ENCODE measurements around the gene ZNF490.
"Not testable (repeated sequence)": the region's sequence is repeated elsewhere in the genome, so short reads cannot be mapped to it uniquely, and the experiment has no call there.

Gene ZNF490

DNA sequence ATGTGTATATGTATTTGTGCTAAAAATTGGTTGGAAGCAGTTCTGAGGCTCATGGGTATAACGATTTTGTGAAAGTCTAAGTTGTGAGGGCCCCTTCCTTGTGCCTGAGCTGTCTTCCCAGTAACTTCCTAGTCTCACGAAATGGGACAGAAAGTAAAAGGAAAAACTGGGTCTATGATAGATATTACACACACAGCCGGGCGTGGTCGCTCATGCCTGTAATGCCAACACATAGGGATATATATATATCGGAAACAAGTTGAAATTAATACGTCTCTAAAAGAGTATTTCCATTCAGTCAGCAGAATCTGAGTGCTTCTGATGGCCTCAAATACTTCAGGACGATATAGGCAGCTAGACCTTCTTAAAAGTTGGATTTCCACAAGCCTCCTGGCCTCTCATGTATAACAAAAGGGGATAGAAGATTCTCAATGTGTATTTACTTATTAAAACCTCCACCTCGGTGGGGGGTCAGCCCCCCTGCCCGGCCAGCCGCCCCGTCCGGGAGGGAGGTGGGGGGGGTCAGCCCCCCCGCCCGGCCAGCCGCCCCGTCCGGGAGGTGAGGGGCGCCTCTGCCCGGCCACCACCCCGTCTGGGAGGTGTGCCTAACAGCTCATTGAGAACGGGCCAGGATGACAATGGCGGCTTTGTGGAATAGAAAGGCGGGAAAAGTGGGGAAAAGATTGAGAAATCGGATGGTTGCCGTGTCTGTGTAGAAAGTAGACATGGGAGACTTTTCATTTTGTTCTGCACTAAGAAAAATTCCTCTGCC is 10.8 kb upstream of the ZNF490 start:
- not testable (repeated sequence) for DNase-seq

DNA sequence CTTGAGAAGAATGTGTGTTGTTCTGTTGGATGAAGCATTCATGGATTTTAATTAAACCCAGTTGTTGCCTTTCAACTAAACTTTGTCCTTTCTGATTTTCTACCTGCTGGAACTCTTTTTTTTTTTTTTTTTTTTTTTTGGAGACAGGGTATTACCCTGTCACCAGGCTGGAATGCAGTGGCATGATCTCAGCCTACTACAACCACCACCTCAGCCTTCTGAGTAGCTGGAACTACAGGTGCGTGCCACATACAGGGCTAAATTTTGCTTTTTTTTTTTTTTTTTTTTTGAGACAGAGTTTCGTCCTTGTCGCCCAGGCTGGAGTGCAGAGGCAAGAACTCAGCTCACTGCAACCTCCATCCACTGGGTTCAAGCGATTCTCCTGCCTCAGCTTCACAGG is 7.0 kb upstream of the ZNF490 start:
- DNase-seq: no peak

DNA sequence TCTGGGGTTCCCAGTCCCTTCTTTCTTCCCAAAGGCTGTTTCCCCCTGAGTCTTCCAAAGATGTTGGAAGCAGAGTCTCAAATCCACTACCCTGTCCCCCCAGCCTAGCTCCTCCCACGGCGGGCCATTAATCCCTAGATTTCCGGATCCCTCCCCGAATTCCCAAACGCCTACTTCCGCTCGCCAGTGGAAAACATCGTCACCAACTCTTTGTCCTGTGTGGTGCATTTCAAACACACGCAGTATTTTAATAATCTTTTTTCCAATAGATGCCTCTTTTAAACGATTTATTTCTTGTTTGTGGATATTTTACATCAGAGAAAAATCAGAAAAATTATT is 717 bp upstream of the ZNF490 start:
- peak; percentile 79 for DNase-seq

- DNase-seq: no peak
These were observed 3.0 kb downstream of the ZNF490 start for GRCh38 chr19:12607631-12608030.

DNA sequence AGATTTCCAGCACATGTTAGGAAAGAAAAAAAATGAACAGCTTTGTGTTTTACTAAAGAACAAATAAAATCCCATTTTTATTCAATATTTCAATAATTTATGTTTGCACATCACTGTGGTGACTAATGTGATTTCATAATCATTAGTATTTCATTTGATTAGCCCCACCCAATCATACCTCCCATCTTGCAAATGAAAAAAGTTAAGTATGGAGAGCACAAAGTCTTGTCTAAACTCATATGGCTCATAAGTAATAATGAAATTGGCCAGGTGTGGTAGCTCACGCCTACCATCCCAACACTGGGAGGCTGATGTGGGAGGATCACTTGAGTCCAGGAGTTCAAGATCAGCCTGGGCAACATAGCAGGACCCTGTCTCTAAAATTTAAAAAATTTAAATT is 3.8 kb downstream of the ZNF490 start:
- no peak for DNase-seq

DNA sequence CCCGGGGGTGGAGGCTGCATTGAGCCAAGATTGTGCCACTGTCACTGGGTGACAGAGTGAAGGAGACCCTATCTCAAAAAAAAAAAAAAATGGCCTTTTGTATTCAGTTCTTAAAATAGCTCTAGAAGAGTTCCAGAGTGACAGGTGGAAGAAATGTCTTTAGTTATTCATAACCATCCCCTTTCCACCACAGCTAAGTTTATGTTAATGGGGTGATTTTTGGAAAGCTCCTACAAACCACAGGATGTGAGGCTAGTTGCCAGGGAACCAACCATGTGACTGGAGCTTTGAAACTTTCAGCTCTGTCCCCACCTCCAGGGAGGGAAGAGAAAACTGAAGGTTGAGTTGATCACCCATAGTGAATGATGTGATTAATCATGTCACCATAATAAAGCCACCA is 6.9 kb downstream of the ZNF490 start:
- no peak for DNase-seq

GRCh38 chr19:12597594-12597993 is 13.0 kb downstream of the ZNF490 start:
- DNase-seq: no peak

- no peak for DNase-seq
These were observed 13.6 kb downstream of the ZNF490 start for GRCh38 chr19:12596927-12597548.

- DNase-seq: no peak
These were observed 14.1 kb downstream of the ZNF490 start for GRCh38 chr19:12596485-12596884.

- DNase-seq: no peak
These were observed 29.5 kb downstream of the ZNF490 start for GRCh38 chr19:12581100-12581499.

- no peak for DNase-seq
These were observed 30.4 kb downstream of the ZNF490 start for GRCh38 chr19:12580180-12580694.

- no peak for DNase-seq
These were observed 32.0 kb downstream of the ZNF490 start for GRCh38 chr19:12578641-12579040.

GRCh38 chr19:12574036-12574435 is 36.6 kb downstream of the ZNF490 start:
- DNase-seq: no peak

DNA sequence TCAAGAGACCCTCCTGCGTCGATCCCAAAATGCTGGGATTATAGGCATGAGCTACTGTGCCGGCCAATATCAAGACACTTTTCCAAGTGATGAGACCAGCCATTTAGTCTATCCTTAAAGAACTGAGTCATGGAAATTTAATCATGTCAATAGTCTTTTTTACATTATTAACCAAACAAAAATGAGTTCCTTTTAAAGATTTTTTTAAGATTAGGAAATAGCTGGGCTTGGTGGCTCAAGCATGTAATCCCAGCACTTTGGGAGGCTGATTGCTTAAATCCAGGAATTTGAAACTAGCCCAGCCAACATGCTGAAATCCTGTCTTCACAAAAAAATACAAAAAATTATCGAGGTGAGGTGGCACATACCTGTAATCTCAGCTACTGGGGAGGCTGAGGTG is 42.7 kb downstream of the ZNF490 start:
- no peak for DNase-seq

DNA sequence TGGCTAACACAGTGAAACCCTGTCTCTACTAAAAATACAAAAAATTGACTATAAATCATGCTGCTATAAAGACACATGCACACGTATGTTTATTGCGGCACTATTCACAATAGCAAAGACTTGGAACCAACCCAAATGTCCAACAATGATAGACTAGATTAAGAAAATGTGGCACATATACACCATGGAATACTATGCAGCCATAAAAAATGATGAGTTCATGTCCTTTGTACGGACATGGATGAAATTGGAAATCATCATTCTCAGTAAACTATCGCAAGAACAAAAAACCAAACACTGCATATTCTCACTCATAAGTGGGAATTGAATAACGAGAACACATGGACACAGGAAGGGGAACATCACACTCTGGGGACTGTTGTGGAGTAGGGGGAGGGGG is 44.2 kb downstream of the ZNF490 start:
- not testable (repeated sequence) for DNase-seq

DNA sequence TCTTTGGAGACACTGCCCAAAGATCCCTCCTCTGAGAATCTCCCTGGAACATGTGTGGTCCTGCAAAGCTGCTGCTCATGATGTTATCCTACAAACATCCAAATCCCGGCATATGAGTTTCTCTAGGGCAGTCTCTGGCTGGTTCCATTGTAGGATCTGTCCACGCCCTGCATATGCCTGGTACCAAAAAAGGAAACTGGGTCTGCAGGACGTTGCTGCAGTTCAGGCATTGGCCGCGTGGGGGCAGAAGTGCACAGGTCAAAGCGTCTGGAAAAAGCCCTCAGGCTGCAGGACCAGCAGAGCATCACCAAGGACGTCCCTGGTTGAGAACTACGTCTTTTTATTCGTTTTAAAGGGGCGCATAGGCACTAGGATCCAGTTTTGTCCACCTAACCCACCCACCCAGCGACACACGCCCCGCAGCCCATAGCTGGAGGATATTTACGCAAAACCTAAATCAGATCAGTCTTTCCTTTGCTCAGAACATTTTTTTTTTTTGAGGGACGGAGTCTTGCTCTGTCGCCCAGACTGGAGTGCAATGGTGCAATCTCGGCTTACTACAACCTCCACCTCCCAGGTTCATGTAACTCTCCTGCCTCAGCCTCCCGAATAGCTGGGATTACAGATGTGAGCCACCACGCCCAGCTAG is 46.5 kb downstream of the ZNF490 start:
- DNase-seq: peak; percentile 93

DNA sequence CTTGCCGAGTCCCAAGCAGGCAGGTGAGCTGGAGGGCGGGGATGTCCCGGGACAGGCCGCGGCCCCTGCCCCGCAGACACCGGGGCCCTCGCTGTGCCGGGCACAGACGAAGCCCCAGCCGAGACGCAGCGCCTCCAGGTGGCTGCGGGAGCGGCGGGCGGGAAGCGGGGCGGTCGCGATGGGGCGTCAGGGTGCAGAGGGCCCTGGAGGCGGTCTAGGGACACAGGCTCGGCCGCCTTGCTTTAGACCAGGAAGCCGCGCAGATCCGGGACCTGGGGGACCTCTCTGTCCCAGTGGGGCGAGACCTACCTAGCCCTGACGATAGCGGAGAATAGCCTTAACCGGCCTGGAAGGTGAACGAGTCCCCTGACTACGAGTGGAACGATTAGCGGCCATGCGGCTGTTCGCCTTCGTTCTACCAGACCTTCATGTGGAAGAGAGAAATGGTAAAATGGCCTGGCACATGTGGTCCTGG is 55.1 kb downstream of the ZNF490 start:
- DNase-seq: no peak

DNA sequence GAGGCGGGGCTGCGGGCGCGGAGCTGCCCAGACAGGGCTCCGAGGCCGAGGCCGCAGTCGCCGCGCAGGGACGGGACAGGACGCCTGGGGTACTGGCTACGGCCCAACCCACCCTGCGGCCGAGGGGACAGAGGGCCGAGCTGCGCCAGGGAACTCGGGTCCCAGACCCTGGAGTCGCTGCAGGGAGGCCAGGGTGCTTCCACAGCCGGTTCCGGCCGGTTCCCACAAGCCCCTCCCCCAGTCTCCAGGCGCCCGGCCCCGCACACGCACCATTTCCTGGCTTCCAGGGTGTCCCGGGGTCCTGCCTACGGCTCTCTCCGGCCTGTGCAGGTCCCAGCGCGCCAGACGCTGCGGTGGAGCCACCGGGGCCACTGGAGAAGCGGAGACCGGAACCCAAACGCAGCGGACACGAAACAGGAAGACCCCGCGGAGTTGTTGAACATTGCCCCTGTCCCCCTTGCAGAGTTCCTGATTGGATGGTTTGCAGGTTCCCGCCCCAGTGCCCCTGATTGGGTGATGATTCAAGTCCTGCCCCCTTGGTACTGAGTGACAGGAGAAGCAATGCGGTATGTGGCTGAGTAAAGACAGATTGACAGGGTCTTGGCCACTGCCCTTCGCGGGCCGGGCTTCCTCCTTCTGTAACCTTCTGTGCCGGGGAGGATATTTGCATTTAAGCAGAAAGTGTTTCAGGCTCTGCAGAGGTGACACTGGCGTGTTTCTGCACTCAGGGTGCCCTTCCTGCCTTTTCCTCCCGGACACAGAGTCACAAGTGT is 59.4 kb downstream of the ZNF490 start, which contains the start of gene ZNF564:
Gene ZNF564, minus strand, starts transcription at position 423 of the 773 bp plus-strand sequence. Its CDS starts 150 bp downstream, at position 273.
- DNase-seq: peak; percentile 100

DNA sequence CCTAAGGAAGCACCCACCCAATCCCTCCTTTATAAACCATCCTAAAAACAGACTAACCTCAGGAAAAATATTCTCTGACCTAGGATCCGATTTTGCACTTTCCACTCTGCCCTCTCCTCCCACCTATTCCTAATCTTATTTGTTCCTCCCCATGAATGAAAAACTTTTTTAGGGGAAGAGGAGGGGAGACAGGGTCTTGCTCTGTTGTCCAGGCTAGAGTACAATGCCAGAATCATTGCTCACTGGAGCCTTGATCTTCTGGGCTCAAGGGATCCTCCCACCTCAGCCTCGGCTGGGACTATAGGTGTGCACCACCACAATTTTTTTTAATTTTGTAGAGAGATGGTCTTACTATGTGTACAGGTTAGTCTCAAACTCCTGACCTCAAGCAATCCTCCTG is 63.7 kb downstream of the ZNF490 start:
- no peak for DNase-seq

DNA sequence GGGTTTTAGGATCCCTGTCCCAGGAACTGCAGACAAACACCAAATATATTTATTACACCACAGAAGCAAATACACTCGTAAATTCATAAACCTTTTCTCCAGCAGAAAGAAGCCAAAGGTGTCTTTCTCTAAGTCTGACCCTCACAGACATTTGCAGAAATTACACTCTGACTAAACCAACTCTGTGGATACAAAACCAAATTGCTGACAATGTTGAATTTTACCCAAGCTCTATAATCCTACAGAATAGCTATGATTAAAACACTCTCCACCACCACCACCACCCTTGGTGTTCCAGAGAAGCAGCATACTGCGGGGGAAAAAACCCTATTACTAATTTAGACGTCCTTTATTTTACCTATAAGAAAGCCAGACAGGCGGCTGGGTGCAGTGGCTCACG is 64.5 kb downstream of the ZNF490 start:
- no peak for DNase-seq

GRCh38 chr19:12545267-12545666 is 65.3 kb downstream of the ZNF490 start:
- DNase-seq: no peak

GRCh38 chr19:12544401-12544876 is 66.2 kb downstream of the ZNF490 start:
- no peak for DNase-seq

GRCh38 chr19:12543855-12544254 is 66.8 kb downstream of the ZNF490 start:
- no peak for DNase-seq

All from islet precursor cell (in vitro differentiated cells).